Muscle layer of duodenum (tissue), 2 donors: ENCODE measurements around the gene CHN2.

Source experiments
- H3K27ac ChIP-seq: one replicate; pipeline ENCODE4 v1.7.0; 2013; ENCODE audit warnings: mild to moderate bottlenecking, low read length
- H3K27me3 ChIP-seq: one replicate; pipeline ENCODE4 v1.7.0; 2013; ENCODE audit warnings: low read depth, mild to moderate bottlenecking, control low read depth, low read length
- H3K36me3 ChIP-seq, 2 donors: one replicate each; pipeline ENCODE4 v1.7.0; 2013; ENCODE audit warnings: low read length in 2 of 2, control low read depth in 1 of 2, mild to moderate bottlenecking in 1 of 2; ENCODE audit not compliant: insufficient read depth in 2 of 2, control insufficient read depth in 1 of 2
- H3K4me1 ChIP-seq, 2 donors: one replicate each; pipeline ENCODE4 v1.7.0; 2013; ENCODE audit warnings: low read length in 2 of 2, mild to moderate bottlenecking in 2 of 2, control low read depth in 1 of 2, moderate library complexity in 1 of 2; ENCODE audit not compliant: insufficient read depth in 2 of 2, control insufficient read depth in 1 of 2
- H3K4me3 ChIP-seq, 2 donors: one replicate each; pipeline ENCODE4 v1.7.0; 2013; ENCODE audit warnings: low read length in 2 of 2, low read depth in 1 of 2, mild to moderate bottlenecking in 1 of 2
- H3K9me3 ChIP-seq, 2 donors: one replicate each; pipeline ENCODE4 v1.7.0; 2013; ENCODE audit warnings: low read length in 2 of 2, control low read depth in 1 of 2, mild to moderate bottlenecking in 1 of 2; ENCODE audit not compliant: control insufficient read depth in 1 of 2
- donor health status: healthy.

CHN2 gene

GRCh38 chr7:29247963-29248236, 53.3 kb downstream of the CHN2 start:
- Histone ChIP-seq H3K36me3 (no peaks in the 10 kb centered on the region), H3K4me3 (no peak overlapping the region), H3K4me1 (no peaks in the 10 kb centered on the region), H3K27me3 (no peaks in the 10 kb centered on the region), H3K9me3 (no peaks in the 10 kb centered on the region), H3K27ac (no peak overlapping the region)

- Histone ChIP-seq H3K36me3 (no peaks in the 10 kb centered on the region), H3K9me3 (no peaks in the 10 kb centered on the region), H3K4me1 (no peaks in the 10 kb centered on the region), H3K27me3 (no peaks in the 10 kb centered on the region), H3K27ac (no peak overlapping the region), H3K4me3 (no peak overlapping the region)
Observed at GRCh38 chr7:29248713-29249382, 54.3 kb downstream of the CHN2 start.

DNA sequence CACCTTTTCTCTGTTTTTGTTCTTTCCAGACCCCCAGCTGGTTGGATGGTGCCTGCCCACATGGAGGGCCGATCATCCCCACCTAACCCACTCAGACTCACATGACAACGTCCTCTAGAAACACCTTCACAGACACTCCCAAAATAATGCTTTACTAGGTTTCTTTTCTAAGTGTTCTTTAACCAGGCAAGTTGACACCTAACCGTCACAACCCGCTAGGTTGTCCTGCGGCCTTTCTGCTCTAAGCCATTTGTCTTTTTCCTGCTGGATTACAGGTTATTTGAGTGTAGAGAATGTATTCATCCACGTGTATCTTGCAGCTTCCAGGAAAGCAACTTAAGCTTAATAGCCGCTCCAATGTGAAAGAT, 54.8 kb downstream of the CHN2 start:
- Histone ChIP-seq H3K27ac (no peak overlapping the region), H3K4me1 (no peaks in the 10 kb centered on the region), H3K4me3 (no peak overlapping the region), H3K9me3 (no peaks in the 10 kb centered on the region), H3K36me3 (no peaks in the 10 kb centered on the region), H3K27me3 (no peaks in the 10 kb centered on the region)

GRCh38 chr7:29249860-29250259, 55.3 kb downstream of the CHN2 start:
- H3K4me1 ChIP-seq, result no peaks in the 10 kb centered on the region
- H3K36me3 ChIP-seq, result no peaks in the 10 kb centered on the region
- no peaks in the 10 kb centered on the region for H3K27me3 ChIP-seq
- no peak overlapping the region for H3K4me3 ChIP-seq
- H3K9me3 ChIP-seq, result no peaks in the 10 kb centered on the region
- H3K27ac ChIP-seq, result no peak overlapping the region

DNA sequence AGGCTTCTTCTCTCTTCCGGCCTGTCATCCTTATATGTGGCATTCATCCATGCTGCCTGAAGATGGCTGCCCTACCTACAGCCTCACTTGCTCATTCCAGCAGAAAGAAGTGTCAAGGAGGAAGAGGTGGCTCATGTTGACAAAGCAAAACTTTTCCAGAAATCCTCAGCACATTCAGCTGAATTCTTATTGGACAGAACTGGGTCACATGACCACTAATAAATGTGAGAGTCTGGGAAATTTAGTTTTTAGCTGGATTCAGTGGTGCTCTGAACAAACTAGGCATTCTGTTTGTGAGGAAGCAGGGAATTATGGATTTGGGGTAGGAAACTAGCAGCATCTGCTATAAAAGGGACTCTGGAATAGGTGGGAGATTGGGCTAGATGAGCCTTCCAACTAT, 58.6 kb downstream of the CHN2 start:
- Histone ChIP-seq H3K9me3 (no peaks in the 10 kb centered on the region), H3K4me1 (no peaks in the 10 kb centered on the region), H3K27me3 (no peaks in the 10 kb centered on the region), H3K4me3 (no peak overlapping the region), H3K27ac (no peak overlapping the region), H3K36me3 (no peaks in the 10 kb centered on the region)

DNA sequence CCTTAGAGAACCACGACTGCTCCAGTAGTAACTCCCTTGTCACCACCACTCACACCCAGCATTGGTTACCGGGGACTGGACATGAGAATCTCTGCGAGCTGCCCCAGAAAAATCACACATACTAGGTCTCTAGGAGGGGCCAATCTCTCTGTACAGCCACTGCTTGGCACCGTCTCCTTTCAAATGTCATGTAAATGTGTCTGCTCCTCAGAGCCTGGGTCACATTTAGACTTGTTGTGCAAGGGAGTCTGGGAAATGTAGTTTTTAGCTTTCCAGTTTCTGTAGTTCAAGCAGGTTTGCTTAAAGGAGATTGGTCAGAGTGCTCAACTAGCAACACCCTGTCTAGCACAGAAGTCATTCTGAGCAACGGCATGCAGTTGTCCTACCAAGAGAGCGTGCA, 60.0 kb downstream of the CHN2 start:
- H3K4me1 ChIP-seq, result no peaks in the 10 kb centered on the region
- H3K27me3 ChIP-seq, result no peaks in the 10 kb centered on the region
- H3K27ac ChIP-seq, result no peak overlapping the region
- H3K36me3 ChIP-seq, result no peaks in the 10 kb centered on the region
- H3K9me3 ChIP-seq, result no peaks in the 10 kb centered on the region
- H3K4me3 ChIP-seq, result no peak overlapping the region

DNA sequence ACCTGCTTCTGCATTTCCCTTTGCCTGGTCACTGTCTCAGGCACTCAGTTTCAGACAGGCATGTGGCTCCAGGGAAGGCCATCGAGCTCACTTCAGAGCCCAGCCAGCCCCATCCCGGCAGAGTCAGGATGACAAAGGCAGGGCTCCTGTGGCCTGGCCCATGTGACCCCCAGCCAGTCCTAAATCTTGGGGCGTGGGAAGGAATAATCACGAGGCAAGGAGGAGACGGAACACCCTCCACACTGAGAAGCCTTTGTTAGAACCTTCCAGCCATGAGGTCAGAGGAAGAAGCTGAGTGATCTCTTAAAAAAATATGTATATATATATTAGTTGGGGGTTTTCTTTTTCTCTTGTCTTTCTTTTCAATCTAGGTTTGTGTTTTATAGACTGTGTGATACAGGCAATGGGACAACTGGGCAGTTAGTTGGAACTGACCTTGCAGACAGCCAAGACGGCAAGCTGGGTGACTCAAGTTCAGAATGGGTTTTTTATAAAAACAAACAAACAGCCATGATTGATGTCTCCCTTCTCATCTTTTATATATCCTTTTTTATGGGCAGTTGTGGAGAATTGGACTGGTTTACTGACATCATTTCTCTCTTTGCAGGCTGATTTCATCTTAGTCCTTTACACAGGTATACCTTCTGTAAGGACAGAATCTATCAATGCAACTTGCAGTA, 60.8 kb downstream of the CHN2 start:
- Histone ChIP-seq H3K27ac (no peak overlapping the region), H3K36me3 (no peaks in the 10 kb centered on the region), H3K9me3 (no peaks in the 10 kb centered on the region), H3K4me1 (no peaks in the 10 kb centered on the region), H3K27me3 (no peaks in the 10 kb centered on the region), H3K4me3 (no peak overlapping the region)

- Histone ChIP-seq H3K27me3 (no peaks in the 10 kb centered on the region), H3K36me3 (no peaks in the 10 kb centered on the region), H3K9me3 (no peaks in the 10 kb centered on the region), H3K4me1 (no peaks in the 10 kb centered on the region), H3K27ac (no peak overlapping the region), H3K4me3 (no peak overlapping the region)
Observed at GRCh38 chr7:29255906-29256692, 61.5 kb downstream of the CHN2 start.

DNA sequence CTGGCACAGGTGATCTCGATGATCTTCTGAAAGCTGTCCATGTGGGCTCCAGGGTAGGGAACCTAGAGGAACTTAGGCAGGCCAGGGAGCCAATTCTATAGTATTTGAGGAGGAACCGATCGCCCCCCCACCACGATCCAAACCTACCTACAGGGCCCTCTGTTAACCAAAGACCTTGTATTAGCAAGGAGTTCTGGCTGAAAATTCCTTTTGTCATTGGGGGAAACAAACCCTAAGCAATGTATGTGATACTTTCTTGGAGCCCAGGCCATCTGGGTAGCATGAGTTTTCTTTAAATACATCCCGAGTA, 62.1 kb downstream of the CHN2 start:
- H3K27me3 ChIP-seq, result no peaks in the 10 kb centered on the region
- H3K4me3 ChIP-seq, result no peak overlapping the region
- no peaks in the 10 kb centered on the region for H3K9me3 ChIP-seq
- H3K36me3 ChIP-seq, result no peaks in the 10 kb centered on the region
- no peak overlapping the region for H3K27ac ChIP-seq
- no peaks in the 10 kb centered on the region for H3K4me1 ChIP-seq

- Histone ChIP-seq H3K27ac (no peak overlapping the region), H3K4me3 (no peak overlapping the region), H3K4me1 (no peaks in the 10 kb centered on the region), H3K27me3 (no peaks in the 10 kb centered on the region), H3K36me3 (no peaks in the 10 kb centered on the region), H3K9me3 (no peaks in the 10 kb centered on the region)
Observed at GRCh38 chr7:29258951-29259350, 64.4 kb downstream of the CHN2 start.

DNA sequence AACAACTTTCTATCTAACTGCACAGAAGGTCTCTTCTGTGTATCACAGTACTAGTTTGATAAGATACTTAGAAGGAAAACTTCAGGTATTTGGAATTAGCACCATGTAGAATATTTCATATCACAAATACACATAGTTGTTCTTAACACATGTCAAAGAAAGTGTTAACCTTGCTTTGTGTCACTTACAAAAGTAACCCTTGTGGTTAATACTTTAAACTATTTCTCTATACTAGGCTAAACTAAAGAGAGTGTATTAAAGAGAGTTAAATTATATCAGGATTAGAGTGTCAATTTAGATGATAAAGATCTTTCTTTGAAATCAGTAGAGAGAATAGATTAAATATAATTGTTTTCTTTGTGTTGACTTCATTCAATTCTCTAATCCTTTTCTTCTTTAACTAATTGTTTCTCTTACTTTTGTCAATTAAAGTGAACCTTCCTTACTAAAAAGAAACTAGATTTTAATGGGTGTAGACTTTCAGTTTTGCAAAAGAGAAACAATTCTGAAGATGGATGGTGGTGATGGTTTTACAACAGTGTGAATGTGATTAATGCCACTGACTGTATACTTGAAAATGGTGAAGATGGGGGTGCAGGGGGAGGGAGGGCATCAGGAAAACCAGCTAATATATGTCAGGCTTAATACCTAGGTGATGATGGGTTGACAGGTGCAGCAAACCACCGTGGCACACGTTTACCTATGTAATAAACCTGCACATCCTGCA, 67.8 kb downstream of the CHN2 start:
- Histone ChIP-seq H3K36me3 (no peaks in the 10 kb centered on the region), H3K27me3 (no peaks in the 10 kb centered on the region), H3K27ac (no peak overlapping the region), H3K4me3 (no peak overlapping the region), H3K4me1 (no peaks in the 10 kb centered on the region), H3K9me3 (no peaks in the 10 kb centered on the region)
